MCF 10A (cell line): ENCODE measurements around the gene SOS1. TPM values are rescaled to one million over a fixed set of nuclear protein-coding genes. Genes with fewer than 3 reads are reported as not detected.

Source experiments
- BruUV-seq: library from RNA; stranded (reverse); fragments of 400-500 nt; replicated peaks from 2 replicates; lab custom pipeline; 2021; lab: Mats Ljungman, UMichigan
- CTCF ChIA-PET: fragments of 300-600 bp; sonication (Branson Sonifier 250); formaldehyde crosslinking; extraction: SDS; loops from one replicate; lab custom pipeline; 2021; ENCODE audit warnings: antibody characterized with exemption, inconsistent platforms; lab: Yijun Ruan, JAX
- POLR2A ChIA-PET: fragments of 300-600, 350-650 bp; sonication (Branson Sonifier 250); formaldehyde crosslinking; extraction: SDS; loops from one replicate; lab custom pipeline; 2020; ENCODE audit warnings: antibody characterized with exemption, inconsistent platforms; lab: Yijun Ruan, JAX
- DNase-seq: peaks from one replicate; pipeline ENCODE4 v3.0.0-alpha.2; 2018; ENCODE audit not compliant: unreplicated experiment
- H3K27ac Mint-ChIP-seq: one replicate; pipeline ENCODE4 v1.8.0; 2022; ENCODE audit warnings: mild to moderate bottlenecking, low read depth, mixed read lengths; ENCODE audit not compliant: unreplicated experiment
- H3K27me3 Mint-ChIP-seq: one replicate; pipeline ENCODE4 v1.8.0; 2022; ENCODE audit warnings: mixed read lengths; ENCODE audit not compliant: insufficient read depth, unreplicated experiment
- H3K36me3 Mint-ChIP-seq: one replicate; pipeline ENCODE4 v1.8.0; 2022; ENCODE audit warnings: mild to moderate bottlenecking, moderate library complexity, mixed read lengths; ENCODE audit not compliant: insufficient read depth, unreplicated experiment
- H3K4me1 Mint-ChIP-seq: one replicate; pipeline ENCODE4 v1.8.0; 2022; ENCODE audit warnings: mixed read lengths; ENCODE audit not compliant: insufficient read depth, unreplicated experiment
- H3K4me3 Mint-ChIP-seq: one replicate; pipeline ENCODE4 v1.8.0; 2022; ENCODE audit warnings: mild to moderate bottlenecking, moderate library complexity, mixed read lengths; ENCODE audit not compliant: unreplicated experiment
- H3K9me3 Mint-ChIP-seq: one replicate; pipeline ENCODE4 v1.8.0; 2022; ENCODE audit warnings: mixed read lengths; ENCODE audit not compliant: unreplicated experiment
- CTCF ChIP-seq: fragments of 200-600 bp; IDR thresholded peaks from one replicate; pipeline ENCODE4 v1.8.0; 2022; ENCODE audit warnings: antibody characterized with exemption, mild to moderate bottlenecking; ENCODE audit not compliant: unreplicated experiment
- intact Hi-C: fragments of 100-400 bp; cut with micrococcal nuclease; formaldehyde crosslinking; loops from 2 replicates; pipeline ENCODE4 v1.14.1; 2022
- total RNA-seq: library from RNA; stranded (reverse); gene quantifications from 2 replicates; pipeline ENCODE4 v1.2.3, GENCODE V29; 2022

Gene SOS1
- total RNA-seq, 1 experiment from 2014 or later, result 18.5 TPM

GRCh38 chr2:38978296-38978903, 142.5 kb downstream of the SOS1 start:
- TF ChIP-seq CTCF, result no peak
- ChIA-PET CTCF (interaction anchor here (0.6 kb wide), 1 partner anchor 19 kb away, joined by 3 read pairs; no protein-coding TSS in a partner anchor), POLR2A (interaction anchor here (0.6 kb wide), 1 partner anchor 583 kb away, joined by 3 read pairs; no protein-coding TSS in a partner anchor)
- no TSS peak for BruUV-seq
- intact Hi-C loops, result no loop called here
- DNase-seq, result no peak
- no peak overlapping the region for H3K27ac Mint-ChIP-seq
- H3K9me3 Mint-ChIP-seq, result no peaks in the 10 kb centered on the region
- H3K27me3 Mint-ChIP-seq, result no peaks in the 10 kb centered on the region
- no peak overlapping the region for H3K4me3 Mint-ChIP-seq
- no peaks in the 10 kb centered on the region for H3K4me1 Mint-ChIP-seq
- peaks cover 4% of the 10 kb centered on the region for H3K36me3 Mint-ChIP-seq

- Mint-ChIP-seq H3K4me1 (no peaks in the 10 kb centered on the region), H3K27me3 (no peaks in the 10 kb centered on the region), H3K4me3 (no peak overlapping the region), H3K27ac (no peak overlapping the region), H3K36me3 (no peaks in the 10 kb centered on the region), H3K9me3 (no peaks in the 10 kb centered on the region)
- CTCF ChIA-PET, result no interaction called here
- no peak for DNase-seq
- BruUV-seq, result no TSS peak
- POLR2A ChIA-PET, result no interaction called here
- TF ChIP-seq CTCF, result no peak
- intact Hi-C loops, result no loop called here
Observed at GRCh38 chr2:38977047-38977446, 143.8 kb downstream of the SOS1 start.

GRCh38 chr2:38975042-38975441, 145.8 kb downstream of the SOS1 start:
- Mint-ChIP-seq H3K9me3 (no peaks in the 10 kb centered on the region), H3K4me3 (no peak overlapping the region), H3K27ac (no peak overlapping the region), H3K27me3 (no peaks in the 10 kb centered on the region), H3K36me3 (no peaks in the 10 kb centered on the region), H3K4me1 (no peaks in the 10 kb centered on the region)
- POLR2A ChIA-PET, result no interaction called here
- CTCF ChIA-PET, result interaction anchor here (0.6 to 1.8 kb wide), 3 partner anchors 27 to 1024 kb away, joined by 3 to 7 read pairs (median 3); no protein-coding TSS in a partner anchor
- DNase-seq, result no peak
- intact Hi-C loops, result no loop called here
- no TSS peak for BruUV-seq
- TF ChIP-seq CTCF, result no peak

GRCh38 chr2:38973266-38973665, 147.6 kb downstream of the SOS1 start:
- ChIA-PET CTCF (interaction anchor here (1.1 kb wide), 1 partner anchor 26 kb away, joined by 3 read pairs; no protein-coding TSS in a partner anchor), POLR2A (no interaction called here)
- BruUV-seq, result no TSS peak
- H3K36me3 Mint-ChIP-seq, result no peaks in the 10 kb centered on the region
- no peak overlapping the region for H3K27ac Mint-ChIP-seq
- DNase-seq, result no peak
- no peak for TF ChIP-seq CTCF
- no peaks in the 10 kb centered on the region for H3K27me3 Mint-ChIP-seq
- no peak overlapping the region for H3K4me3 Mint-ChIP-seq
- intact Hi-C loops, result no loop called here
- H3K4me1 Mint-ChIP-seq, result no peaks in the 10 kb centered on the region
- no peaks in the 10 kb centered on the region for H3K9me3 Mint-ChIP-seq
